ENCODE measurements around the gene AGRN.

DNA sequence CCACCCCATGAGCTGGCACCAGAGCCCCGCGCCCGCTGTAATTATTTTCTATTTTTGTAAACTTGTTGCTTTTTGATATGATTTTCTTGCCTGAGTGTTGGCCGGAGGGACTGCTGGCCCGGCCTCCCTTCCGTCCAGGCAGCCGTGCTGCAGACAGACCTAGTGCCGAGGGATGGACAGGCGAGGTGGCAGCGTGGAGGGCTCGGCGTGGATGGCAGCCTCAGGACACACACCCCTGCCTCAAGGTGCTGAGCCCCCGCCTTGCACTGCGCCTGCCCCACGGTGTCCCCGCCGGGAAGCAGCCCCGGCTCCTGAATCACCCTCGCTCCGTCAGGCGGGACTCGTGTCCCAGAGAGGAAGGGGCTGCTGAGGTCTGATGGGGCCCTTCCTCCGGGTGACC is 35.1 kb downstream of the AGRN start:
- TF ChIP-seq ARNT (IDR thresholded peaks at IDR 0.05) (no peak), SUZ12 (IDR thresholded peaks at IDR 0.05) (no peak), SP1 (IDR thresholded peaks at IDR 0.05) (no peak), BHLHE40 (IDR thresholded peaks at IDR 0.05; ENCODE audit: borderline replicate concordance) (no peak), TARDBP (IDR thresholded peaks at IDR 0.05) (no peak), FOXA1 (IDR thresholded peaks at IDR 0.05) (no peak)
